ENCODE measurements around the gene PLAAT5. TPM values are rescaled to one million over a fixed set of nuclear protein-coding genes. Genes with fewer than 3 reads are reported as not detected.
A peak's percentile ranks its signal among the peaks of the same experiment; 100 is the strongest.
"Not testable (repeated sequence)": the region's sequence is repeated elsewhere in the genome, so short reads cannot be mapped to it uniquely, and the experiment has no call there.

PLAAT5 gene
- total RNA-seq, 2 donors from 2014 or later = 14.0 to 18.1 TPM

GRCh38 chr11:63530021-63530420 is 39.1 kb upstream of the PLAAT5 start:
- H3K27me3 ChIP-seq (ENCODE audit: control insufficient read depth, insufficient read depth, low read length, poor library complexity, severe bottlenecking) = no peaks in the 10 kb centered on the region
- DNase-seq = peak; percentile 69
- no peak overlapping the region for H3K27ac ChIP-seq (ENCODE audit: low read depth, low read length)
- Mint-ChIP-seq H3K36me3 (ENCODE audit: low read depth) (peaks cover 4% of the 10 kb centered on the region), H3K4me3 (peak overlapping the region; percentile 29), H3K27ac (peak overlapping the region; percentile 81), H3K4me1 (peaks cover 49% of the 10 kb centered on the region), H3K27me3 (ENCODE audit: insufficient read depth) (peaks cover 3% of the 10 kb centered on the region), H3K9me3 (peaks cover 10% of the 10 kb centered on the region)
- H3K4me1 ChIP-seq (ENCODE audit: control insufficient read depth, insufficient read depth, low read length) = peaks cover 11% of the 10 kb centered on the region
- peak overlapping the region; percentile 54 for H3K9ac ChIP-seq (ENCODE audit: extremely low read depth, low read length, poor library complexity, severe bottlenecking)
- peak overlapping the region; percentile 77 for H3K4me3 ChIP-seq (ENCODE audit: low read length)
- no peak for TF ChIP-seq CTCF (conservative IDR thresholded peaks at IDR 0.05)
- H3K9me3 ChIP-seq (ENCODE audit: control insufficient read depth, low read length) = no peaks in the 10 kb centered on the region
- no peaks in the 10 kb centered on the region for H3K36me3 ChIP-seq (ENCODE audit: control insufficient read depth, insufficient read depth, low read length)
- WGBS, 2 experiments (ENCODE audit: insufficient coverage in 1 of 2, insufficient read length in 1 of 2) = 68% methylated on average over 2 of the region's 2 CpGs; no CpG with 5 or more reads in 1 of the 2 experiments

- Mint-ChIP-seq H3K27ac (peak overlapping the region; percentile 81), H3K4me1 (peaks cover 49% of the 10 kb centered on the region), H3K9me3 (peaks cover 17% of the 10 kb centered on the region), H3K4me3 (peak overlapping the region; percentile 0)
- not testable (repeated sequence) for H3K9me3 ChIP-seq (ENCODE audit: control insufficient read depth, low read length); H3K36me3 ChIP-seq (ENCODE audit: control insufficient read depth, insufficient read depth, low read length); H3K27ac ChIP-seq (ENCODE audit: low read depth, low read length); H3K27me3 Mint-ChIP-seq (ENCODE audit: insufficient read depth); H3K27me3 ChIP-seq (ENCODE audit: control insufficient read depth, insufficient read depth, low read length, poor library complexity, severe bottlenecking); H3K36me3 Mint-ChIP-seq (ENCODE audit: low read depth)
- Histone ChIP-seq H3K4me1 (ENCODE audit: control insufficient read depth, insufficient read depth, low read length) (peaks cover 11% of the 10 kb centered on the region), H3K9ac (ENCODE audit: extremely low read depth, low read length, poor library complexity, severe bottlenecking) (peak overlapping the region; percentile 64), H3K4me3 (ENCODE audit: low read length) (peak overlapping the region; percentile 77)
- peak; percentile 74 for DNase-seq
- WGBS, 2 experiments (ENCODE audit: insufficient coverage in 1 of 2, insufficient read length in 1 of 2) = 32 to 46% methylated on average over 3 to 6 of the region's 6 CpGs
These were observed 38.4 kb upstream of the PLAAT5 start for GRCh38 chr11:63529373-63529772.

DNA sequence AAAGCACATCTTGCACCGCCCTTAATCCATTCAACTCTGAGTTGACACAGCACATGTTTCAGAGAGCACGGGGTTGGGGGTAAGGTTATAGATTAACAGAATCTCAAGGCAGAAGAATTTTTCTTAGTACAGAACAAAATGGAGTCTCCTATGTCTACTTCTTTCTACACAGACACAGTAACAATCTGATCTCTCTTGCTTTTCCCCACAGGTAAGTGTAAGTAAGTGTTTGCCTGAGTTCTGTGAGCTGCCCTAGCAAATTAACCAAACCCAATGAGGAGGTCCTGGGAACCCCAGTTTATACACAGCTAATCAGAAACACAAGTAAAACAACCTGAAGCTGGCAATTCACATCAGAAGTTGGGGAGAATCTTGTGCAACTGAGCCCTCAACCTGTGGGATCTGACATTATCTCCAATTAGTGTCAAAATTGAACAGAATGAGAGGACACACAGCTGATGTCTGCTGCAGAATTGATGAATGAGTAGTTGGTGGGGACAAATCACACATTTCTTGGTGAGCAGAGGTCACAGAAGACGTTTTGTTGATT is 37.8 kb upstream of the PLAAT5 start:
- DNase-seq = peak; percentile 52
- not testable (repeated sequence) for H3K36me3 Mint-ChIP-seq (ENCODE audit: low read depth); H3K27me3 Mint-ChIP-seq (ENCODE audit: insufficient read depth); H3K27ac ChIP-seq (ENCODE audit: low read depth, low read length); H3K27me3 ChIP-seq (ENCODE audit: control insufficient read depth, insufficient read depth, low read length, poor library complexity, severe bottlenecking); H3K4me3 Mint-ChIP-seq; H3K36me3 ChIP-seq (ENCODE audit: control insufficient read depth, insufficient read depth, low read length)
- peak overlapping the region; percentile 77 for H3K4me3 ChIP-seq (ENCODE audit: low read length)
- Mint-ChIP-seq H3K4me1 (peaks cover 49% of the 10 kb centered on the region), H3K27ac (peak overlapping the region; percentile 81), H3K9me3 (peaks cover 22% of the 10 kb centered on the region)
- WGBS, 2 experiments (ENCODE audit: insufficient coverage in 1 of 2, insufficient read length in 1 of 2) = 19 to 50% methylated on average over 1 of the region's 3 CpGs
- H3K9ac ChIP-seq (ENCODE audit: extremely low read depth, low read length, poor library complexity, severe bottlenecking) = peak overlapping the region; percentile 64
- peaks cover 11% of the 10 kb centered on the region for H3K9me3 ChIP-seq (ENCODE audit: control insufficient read depth, low read length)
- peaks cover 11% of the 10 kb centered on the region for H3K4me1 ChIP-seq (ENCODE audit: control insufficient read depth, insufficient read depth, low read length)

DNA sequence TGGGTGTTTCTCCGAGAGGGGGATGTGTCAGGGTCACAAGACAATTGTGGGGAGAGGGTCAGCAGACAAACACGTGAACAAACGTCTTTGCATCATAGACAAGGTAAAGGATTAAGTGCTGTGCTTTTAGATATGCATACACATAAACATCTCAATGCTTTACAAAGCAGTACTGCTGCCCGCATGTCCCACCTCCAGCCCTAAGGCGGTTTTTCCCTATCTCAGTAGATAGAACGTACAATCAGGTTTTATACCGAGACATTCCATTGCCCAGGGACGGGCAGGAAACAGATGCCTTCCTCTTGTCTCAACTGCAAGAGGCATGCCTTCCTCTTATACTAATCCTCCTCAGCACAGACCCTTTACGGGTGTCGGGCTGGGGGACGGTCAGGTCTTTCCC is 37.2 kb upstream of the PLAAT5 start:
- peaks cover 29% of the 10 kb centered on the region for H3K9me3 Mint-ChIP-seq
- peak overlapping the region; percentile 89 for H3K27ac Mint-ChIP-seq
- not testable (repeated sequence) for H3K27me3 Mint-ChIP-seq (ENCODE audit: insufficient read depth); H3K9ac ChIP-seq (ENCODE audit: extremely low read depth, low read length, poor library complexity, severe bottlenecking); H3K36me3 ChIP-seq (ENCODE audit: control insufficient read depth, insufficient read depth, low read length); H3K36me3 Mint-ChIP-seq (ENCODE audit: low read depth); H3K27ac ChIP-seq (ENCODE audit: low read depth, low read length); H3K27me3 ChIP-seq (ENCODE audit: control insufficient read depth, insufficient read depth, low read length, poor library complexity, severe bottlenecking); DNase-seq
- peak overlapping the region; percentile 7 for H3K4me3 ChIP-seq (ENCODE audit: low read length)
- peak overlapping the region; percentile 31 for H3K4me3 Mint-ChIP-seq
- H3K4me1 ChIP-seq (ENCODE audit: control insufficient read depth, insufficient read depth, low read length) = peaks cover 11% of the 10 kb centered on the region
- WGBS, 2 experiments (ENCODE audit: insufficient coverage in 1 of 2, insufficient read length in 1 of 2) = 11% methylated on average over 4 of the region's 11 CpGs; no CpG with 5 or more reads in 1 of the 2 experiments
- H3K9me3 ChIP-seq (ENCODE audit: control insufficient read depth, low read length) = peaks cover 17% of the 10 kb centered on the region
- peaks cover 45% of the 10 kb centered on the region for H3K4me1 Mint-ChIP-seq
